ENCODE results near the gene SPRR1B. TPM values are rescaled to one million over a fixed set of nuclear protein-coding genes. Genes with fewer than 3 reads are reported as not detected.

Gene SPRR1B
- total and polyA plus RNA-seq, 9 of the 15 experiments (the other 6 are each of a cell fraction or from before 2014, with no cell fraction given) = not detected

GRCh38 chr1:153049211-153049610 is 18.2 kb downstream of the SPRR1B start:
- no peak overlapping the region for H3K4me2 ChIP-seq (ENCODE audit: insufficient read depth, low read length)
- H3K27me3 ChIP-seq (ENCODE audit: control insufficient read depth in 2 of 2, insufficient read depth in 2 of 2, low read length in 2 of 2) = peaks cover 0 to 12% of the 10 kb centered on the region in 2 experiments; a peak in 2 of 5 replicates
- H3K9me3 ChIP-seq (replicated peaks; ENCODE audit: control insufficient read depth, insufficient read depth, low read depth, low read length) = no peaks in the 10 kb centered on the region
- no peaks in the 10 kb centered on the region for H4K20me1 ChIP-seq (replicated peaks; ENCODE audit: control insufficient read depth, insufficient read depth, low read length)
- in situ Hi-C loops (cut with MboI) (no loop called here), intact Hi-C loops (cut with micrococcal nuclease) (no loop called here)
- no peak overlapping the region for H3K9ac ChIP-seq (ENCODE audit: insufficient read depth in 1 of 2, low read depth in 2 of 2, low read length in 2 of 2)
- H3K36me3 ChIP-seq (ENCODE audit: control insufficient read depth, insufficient read depth, low read length) = no peaks in the 10 kb centered on the region
- H3K27ac ChIP-seq (ENCODE audit: extremely low read depth, low read depth, low read length) = no peak overlapping the region
- WGBS (ENCODE audit: insufficient coverage, low coverage, missing lambda C conversion rate) = 4% methylated on average over 2 of the region's 2 CpGs
- no peaks in the 10 kb centered on the region for H3K9me1 ChIP-seq (ENCODE audit: control insufficient read depth, insufficient read depth, low read length)
- H3K79me2 ChIP-seq (ENCODE audit: control insufficient read depth, insufficient read depth, low read length) = no peaks in the 10 kb centered on the region
- ChIA-PET POLR2A (no interaction called here), CTCF (ENCODE audit: low intra/inter-chr PET ratio) (no interaction called here)
- H3K4me1 ChIP-seq (replicated peaks in 1 of 2; ENCODE audit: control insufficient read depth in 2 of 2, insufficient read depth in 2 of 2, low read length in 2 of 2) = no peaks in the 10 kb centered on the region; a peak in 1 of 5 replicates
- no peak for ATAC-seq
- no peak overlapping the region for H3K4me3 ChIP-seq
- TF ChIP-seq ZNF586 (CRISPR knock-in tag; conservative IDR thresholded peaks at IDR 0.05) (no peak), ZNF318 (IDR thresholded peaks at IDR 0.05; ENCODE audit: borderline replicate concordance in 1 of 2, low read depth in 1 of 2) (no peak), KDM2B (CRISPR knock-in tag; IDR thresholded peaks at IDR 0.05) (no peak), E4F1 (CRISPR knock-in tag; IDR thresholded peaks at IDR 0.05; ENCODE audit: borderline replicate concordance) (no peak), ZNF232 (CRISPR knock-in tag; IDR thresholded peaks at IDR 0.05) (no peak), ZNF282 (CRISPR knock-in tag; IDR thresholded peaks at IDR 0.05) (no peak), EP300 (IDR thresholded peaks at IDR 0.05; ENCODE audit: low read length) (no peak), CCAR2 (IDR thresholded peaks at IDR 0.05; ENCODE audit: low read depth, low read length) (no peak), ZKSCAN3 (CRISPR knock-in tag; IDR thresholded peaks at IDR 0.05) (no peak), IRF2 (CRISPR knock-in tag; IDR thresholded peaks at IDR 0.05) (no peak)
- no peak for DNase-seq (ENCODE audit: extremely low read depth in 1 of 4, low spot score in 3 of 4)
- no TSS peak for BruUV-seq (replicated peaks)
- H2AFZ ChIP-seq (ENCODE audit: low read depth, low read length) = no peak overlapping the region
- no peak for FAIRE-seq
